ENCODE data around the gene CYP24A1.

Gene CYP24A1

DNA sequence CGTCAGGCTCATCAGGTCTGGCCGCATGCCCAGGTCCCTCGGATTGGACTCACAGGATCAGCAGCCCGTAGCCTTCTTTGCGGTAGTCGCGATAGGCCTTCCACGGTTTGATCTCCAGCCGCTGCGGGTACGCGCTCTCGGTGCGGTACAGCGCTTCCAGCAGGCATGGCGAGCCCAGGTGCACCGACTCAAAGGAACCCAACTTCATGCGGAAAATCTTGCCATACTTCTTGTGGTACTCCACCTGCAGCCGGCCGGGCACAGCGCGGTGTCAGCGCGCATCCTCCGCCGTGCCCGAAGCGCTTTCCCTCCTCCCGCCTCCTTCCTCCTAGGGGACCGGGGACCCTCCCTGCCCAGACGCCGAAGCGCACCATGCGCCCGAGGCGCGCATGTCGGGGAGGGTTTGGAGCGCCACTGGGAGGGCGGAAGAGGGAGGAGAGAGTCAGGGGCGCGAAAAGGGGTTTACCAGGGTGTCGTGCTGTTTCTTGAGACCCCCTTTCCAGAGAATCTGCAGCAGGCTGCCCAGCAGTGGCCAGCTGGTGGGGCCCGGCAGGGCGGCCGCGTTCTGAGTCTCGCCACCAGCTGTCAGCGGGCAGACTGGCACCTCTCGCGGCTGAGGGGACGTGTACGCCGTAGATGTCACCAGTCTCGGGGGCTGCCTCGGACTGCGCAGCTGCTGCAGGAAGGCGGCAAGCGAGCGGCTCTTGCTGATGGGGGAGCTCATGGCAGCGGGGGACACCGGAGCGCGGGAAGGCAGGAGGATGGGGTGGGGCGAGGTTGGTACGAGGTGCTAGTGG lies 732 bp downstream of the CYP24A1 start:
- no peak for DNase-seq (ENCODE audit: low read depth)

DNA sequence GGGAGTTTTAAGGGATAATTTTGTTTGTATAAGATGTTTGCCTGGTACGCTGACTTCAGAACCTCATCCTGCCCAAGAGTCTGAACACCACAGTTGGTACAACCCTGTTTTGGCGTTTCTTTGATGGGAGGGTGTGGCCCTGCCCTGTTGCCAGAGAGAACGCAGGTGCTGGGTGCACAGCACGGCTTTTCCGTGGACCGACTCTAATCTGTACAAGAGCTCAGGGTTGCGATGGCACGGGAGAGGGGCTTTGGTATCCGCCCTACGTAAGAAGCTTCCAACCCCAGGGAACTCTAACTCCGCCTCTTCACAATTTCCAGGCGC lies 1.3 kb downstream of the CYP24A1 start:
- no peak for DNase-seq (ENCODE audit: low read depth)

DNA sequence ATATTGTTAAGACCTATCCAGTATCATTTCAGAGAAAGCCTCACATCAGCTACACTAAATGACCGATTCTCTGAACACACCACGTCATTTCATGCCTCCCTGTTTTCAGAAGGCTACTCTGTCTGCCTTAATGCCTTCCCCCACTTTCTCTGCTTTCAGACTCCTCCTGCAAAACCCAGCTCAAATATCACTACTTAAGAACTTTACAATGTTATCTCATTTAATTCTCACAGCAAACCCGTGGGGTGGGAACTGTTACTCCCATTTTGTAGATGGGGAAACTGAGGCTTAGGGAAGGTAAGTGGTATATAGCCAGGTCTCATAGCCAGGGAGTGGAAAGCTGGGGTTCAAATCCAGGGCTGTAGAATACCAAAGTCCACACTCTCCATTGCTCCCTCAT lies 2.8 kb downstream of the CYP24A1 start:
- no peak for DNase-seq (ENCODE audit: low read depth)

DNA sequence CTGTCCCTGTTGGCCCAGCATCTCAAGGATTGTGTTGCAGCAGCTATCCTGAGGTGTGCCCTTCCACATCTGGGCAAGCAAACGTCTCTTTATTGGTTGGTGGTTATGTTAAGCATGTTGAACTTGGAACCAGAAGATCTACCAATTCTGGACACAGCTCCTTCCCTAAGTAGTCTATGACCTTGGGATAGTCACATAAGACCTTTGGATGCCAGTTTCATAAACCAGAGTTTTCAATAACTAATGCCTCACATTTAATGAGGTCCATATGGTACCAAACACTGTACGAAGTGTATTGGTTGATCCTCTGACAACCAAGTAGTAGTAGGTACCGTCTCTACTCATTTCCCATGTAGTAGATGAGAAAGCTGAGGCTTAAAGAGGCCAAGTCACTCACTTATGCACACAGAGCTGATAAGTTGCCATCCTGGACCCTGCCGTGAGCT lies 3.7 kb downstream of the CYP24A1 start:
- DNase-seq (ENCODE audit: low read depth) = no peak

DNA sequence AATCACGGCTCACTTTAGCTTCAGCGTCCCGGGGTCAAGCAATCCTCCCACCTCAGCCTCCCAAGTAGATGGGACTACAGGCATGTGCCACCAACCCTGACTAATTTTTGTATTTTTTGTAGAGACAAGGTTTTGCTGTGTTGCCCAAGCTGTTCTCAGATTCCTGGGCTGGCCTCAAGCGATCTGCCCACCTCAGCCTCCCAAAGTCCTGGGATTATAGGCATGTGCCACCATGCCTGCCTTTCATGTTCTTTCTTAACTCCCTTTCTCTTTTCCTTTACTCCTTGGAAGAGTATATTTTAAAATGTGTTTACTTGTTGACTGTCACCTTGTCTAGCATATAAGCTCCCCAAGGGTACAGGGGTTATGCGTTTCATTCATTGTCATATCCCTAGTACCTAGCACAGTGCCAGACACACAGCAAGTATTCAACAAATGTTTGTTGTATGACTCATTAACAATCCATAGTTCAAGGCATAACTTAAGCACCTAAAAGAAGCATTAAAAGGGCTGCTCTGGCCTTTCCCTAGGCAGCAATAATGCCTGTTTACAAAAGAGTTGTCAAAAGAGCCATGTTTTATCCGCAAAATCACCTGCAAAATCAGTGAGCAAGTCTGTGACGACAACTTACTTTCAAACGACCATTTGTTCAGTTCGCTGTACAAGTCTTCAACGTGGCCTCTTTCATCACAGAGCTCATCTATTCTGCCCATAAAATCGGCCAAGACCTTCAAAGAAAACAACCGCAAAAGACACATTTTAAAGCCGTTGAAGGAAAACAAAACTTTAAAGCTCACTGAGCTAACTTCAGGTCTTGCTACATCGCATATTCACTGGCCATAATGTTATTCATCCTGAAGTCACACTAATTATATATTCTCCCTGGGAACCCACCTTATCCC lies 4.6 kb downstream of the CYP24A1 start:
- DNase-seq (ENCODE audit: low read depth) = no peak

DNA sequence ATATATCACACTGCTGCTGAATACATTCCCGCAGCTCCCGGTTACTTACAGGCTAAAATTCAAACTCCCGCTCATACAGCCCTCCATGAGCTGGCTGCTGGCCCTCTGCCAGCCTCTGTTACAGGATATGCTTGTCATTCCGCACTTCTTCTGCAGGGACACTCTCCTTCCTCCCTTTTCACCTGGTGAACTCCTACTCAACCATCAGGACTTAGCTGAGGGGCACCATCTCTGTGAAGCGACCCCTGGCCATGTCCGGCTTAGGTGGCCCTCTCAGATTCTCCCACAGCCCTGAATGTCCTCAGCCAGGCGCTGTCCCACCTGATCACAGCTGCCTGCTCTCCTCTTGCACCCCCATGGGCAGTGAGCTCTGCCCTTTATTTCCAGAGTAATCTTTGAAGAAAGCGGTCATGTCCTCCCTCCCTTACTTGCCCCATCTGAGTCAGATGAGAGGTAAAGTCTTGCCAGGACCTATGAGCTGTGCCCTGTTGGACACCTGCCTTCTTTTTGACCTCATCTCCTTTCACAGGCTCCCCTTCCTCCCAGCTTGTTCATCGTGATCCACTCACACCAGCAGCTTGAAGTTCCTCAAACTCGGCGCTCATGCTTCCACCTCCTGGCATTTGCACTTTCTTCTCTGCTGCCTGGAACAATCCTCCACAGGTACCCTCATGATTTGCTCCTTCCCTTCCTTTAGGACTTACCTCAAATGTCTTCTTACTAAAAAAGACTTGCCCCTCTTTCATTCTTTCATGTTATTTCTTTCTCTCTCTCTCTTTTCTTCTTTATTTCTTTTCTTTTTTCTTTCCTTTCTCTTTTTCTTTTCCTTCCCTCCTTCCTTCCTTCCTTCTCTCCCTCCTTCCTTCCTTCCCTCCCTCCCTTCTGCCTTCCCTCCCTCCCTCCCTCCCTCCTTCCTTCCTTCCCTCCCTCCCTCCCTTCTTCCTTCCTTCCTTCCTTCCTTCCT lies 5.6 kb downstream of the CYP24A1 start:
- no peak for DNase-seq (ENCODE audit: low read depth)

DNA sequence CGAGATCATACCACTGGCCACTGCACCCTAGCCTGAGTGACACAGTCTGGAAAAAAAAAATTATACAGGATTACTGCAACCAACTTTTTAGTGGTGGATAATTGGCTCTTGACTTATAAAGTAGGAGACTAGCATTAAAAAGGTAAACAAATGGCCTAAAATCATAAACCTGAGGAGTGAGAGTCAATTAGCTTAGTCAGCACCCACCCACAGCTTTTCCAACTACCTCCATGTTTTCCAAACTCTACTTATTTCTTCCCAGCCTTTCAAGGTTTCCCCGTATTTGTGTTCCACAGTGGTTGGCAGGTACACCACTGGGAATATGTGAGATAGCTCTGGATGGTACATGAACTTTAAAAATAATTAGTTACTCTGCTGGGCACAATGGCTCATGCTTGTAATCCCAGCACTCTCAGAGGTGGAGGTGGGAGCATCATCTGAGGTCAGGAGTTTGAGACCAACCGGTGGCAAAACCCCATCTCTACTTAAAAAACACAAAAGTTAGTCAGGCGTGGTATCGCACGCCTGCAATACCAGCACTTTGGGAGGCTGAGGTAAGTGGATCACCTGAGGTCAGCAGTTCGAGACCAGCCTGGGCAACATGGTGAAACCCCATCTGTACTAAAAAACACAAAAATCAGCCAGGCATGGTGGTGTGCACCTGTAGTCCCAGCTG lies 6.7 kb downstream of the CYP24A1 start:
- no peak for DNase-seq (ENCODE audit: low read depth)

DNA sequence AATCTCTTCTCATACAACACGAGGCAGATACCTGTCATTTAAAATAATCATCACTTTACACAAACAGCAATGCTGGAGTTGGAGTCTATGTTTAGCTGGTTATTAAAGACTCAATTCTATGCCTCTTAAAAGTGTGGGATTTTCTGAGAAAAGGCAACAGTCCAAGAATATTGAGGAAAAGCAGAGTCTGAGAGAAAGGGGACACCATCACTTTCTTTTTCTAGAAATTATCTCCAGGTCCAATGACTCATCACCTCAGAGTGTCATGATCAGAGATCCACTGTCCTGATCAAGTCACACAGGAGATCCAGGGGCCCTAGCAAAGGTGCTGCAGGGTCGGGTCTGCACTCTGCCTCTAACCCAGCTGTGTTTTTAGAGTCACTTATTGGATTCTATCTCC lies 8.0 kb downstream of the CYP24A1 start:
- no peak for DNase-seq (ENCODE audit: low read depth)

DNA sequence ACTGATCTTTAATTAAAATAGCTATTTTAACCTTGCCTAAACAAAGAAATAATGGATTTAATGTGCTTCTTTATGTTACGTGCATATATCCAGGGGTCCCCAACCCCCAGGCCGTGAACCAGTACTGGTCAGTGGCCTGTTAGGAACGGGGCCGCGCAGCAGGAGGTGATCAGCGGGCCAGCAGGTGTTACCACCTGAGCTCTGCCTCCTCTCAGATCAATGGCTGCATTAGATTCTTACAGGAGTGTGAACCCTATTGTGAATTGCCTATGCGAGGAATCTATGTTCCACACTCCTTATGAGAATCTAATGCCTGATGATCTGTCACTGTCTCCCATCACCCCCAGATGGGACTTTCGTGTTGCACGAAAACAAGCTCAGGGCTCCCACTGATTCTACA lies 8.8 kb downstream of the CYP24A1 start:
- no peak for DNase-seq (ENCODE audit: low read depth)

DNA sequence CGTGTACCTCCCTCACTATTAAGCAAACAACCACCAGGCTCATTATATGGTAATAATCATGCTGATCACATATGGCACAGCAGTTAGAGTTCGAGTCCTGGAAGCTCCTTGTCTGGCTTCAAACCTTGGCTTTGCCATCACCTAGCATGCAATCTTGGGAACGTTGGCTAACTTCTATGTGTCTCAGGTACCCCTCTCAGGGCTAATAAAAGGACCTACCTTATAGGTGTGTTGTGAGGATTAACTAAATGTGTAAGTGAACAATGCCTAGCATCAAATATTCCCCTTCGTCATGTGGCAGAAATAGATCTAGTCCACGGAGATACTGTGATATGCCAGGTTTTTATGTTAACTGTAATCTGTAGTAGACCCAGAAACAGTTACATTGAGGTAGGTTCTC lies 10.4 kb downstream of the CYP24A1 start:
- DNase-seq (ENCODE audit: low read depth) = no peak

DNA sequence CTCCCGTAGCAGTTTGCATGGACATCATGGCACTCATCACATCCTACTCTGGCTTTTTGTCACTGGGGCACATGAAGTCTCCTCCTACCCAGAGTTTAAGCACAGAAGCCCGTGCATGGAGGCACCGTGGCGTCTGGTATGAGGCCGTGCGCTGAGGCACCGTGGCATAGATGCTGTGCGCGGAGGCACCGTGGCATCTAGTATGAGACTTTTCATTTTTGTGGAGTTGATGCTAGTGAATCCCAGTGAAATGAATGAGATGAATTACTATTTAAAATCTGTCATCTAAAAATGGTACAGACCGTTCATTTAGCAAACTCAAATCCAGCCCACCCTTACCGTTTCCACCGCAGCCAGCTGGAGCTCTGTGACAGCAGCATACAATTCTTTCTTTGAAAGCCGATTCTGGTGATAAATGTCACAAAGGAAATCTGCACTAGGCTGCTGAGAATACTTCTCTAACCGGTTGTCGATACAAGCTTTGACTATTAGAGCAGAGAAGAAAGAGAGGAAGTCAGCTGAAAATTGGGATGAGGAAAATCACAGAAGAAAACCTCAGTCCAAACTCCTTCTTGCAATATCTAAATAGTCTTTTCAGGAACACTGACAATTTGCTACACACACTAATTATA lies 11.3 kb downstream of the CYP24A1 start:
- DNase-seq (ENCODE audit: low read depth) = no peak

DNA sequence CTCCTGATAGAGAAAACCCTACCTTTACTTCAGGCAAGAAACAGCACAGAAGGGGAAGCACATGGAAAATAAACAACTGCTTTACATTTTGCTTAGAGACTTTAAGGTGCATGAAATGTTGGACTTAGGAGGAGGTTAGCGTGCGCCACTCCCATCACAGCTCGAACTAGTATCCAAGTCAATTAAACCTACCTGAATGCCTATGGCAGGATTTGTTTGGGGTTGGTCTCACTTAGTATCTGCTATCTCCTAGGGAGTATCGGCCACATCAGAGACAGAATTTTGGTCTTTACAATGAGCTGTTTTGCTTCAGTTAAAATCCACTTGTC lies 12.0 kb downstream of the CYP24A1 start:
- no peak for DNase-seq (ENCODE audit: low read depth)

DNA sequence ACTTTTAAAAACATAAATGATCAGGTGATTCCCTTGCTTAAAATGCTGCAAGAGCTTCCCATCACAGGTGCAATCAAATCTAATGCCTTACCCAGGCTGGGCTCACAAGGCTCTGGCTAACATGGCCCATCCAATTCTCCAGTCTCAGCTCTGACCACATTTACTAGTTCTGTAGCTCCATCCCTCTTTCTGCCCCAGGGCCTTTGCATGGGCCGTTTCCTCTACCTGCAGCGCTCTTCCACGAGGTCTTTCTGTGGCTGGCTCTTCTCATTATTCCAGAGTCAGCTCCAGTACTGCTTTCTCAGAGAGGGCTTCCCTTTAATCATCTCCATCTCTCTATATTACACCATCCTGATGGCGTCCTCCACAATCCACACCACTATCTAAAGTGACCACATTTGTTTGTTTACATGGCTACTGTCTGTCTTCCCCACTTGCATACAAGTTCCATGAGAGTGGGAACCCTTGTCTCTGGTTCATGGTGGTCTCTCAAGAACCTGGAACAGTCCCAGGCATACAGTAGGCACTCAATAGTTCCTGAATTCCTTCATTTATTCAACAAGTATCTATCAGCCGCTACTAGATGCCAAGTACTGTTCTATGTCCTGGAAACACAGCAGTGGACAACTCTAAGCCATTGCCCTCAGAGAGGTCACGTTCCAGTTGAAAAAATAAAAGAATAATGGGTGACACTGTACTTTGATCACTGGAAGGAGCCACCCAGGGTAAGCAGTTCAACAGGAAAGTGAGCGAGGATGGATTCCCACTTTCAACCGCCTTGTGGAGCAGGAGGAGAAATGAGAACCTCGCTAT lies 12.6 kb downstream of the CYP24A1 start:
- DNase-seq (ENCODE audit: low read depth) = no peak

DNA sequence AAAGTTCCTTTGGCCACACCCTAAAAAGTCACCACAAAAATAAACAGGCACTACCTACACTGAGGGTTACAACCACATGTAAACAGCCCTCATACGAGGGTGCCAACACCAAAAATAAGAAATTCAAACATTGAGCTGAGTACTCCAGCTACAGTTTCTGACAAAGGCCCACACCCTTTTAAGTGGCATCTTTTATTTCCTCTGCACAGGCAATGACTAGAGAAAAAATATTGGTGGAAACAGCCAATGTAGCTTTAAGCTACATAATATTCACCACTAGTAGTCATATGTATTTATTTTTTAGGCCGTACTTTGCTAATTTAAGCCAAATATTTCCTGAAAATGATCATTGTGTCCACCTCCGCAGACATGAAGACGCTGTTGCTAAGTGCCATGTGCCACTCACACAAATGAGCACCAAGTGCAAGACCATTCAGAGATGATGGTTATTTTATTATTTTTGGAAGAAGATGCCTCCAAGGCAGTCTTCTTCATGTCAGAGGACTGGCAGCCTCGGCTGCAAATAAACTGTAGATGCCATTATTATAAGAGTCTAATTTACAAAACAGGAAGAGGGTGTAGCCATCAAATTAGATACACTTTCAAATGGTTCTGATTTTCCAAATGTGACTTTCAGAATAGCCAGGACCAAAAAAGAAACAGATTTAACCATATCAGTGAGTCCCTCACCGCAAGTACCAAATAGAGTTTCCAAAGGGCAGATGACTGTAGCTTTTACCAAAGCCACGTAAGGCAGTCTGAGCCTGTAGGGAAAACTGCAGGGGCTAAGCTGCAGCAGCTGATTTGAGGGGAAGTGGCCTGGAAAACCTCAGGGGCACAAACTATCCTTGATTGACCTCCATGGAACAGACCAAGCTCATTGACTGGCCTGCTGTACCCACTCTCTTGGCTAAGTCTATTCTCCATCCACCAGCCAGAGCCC lies 13.4 kb downstream of the CYP24A1 start:
- DNase-seq (ENCODE audit: low read depth) = no peak

DNA sequence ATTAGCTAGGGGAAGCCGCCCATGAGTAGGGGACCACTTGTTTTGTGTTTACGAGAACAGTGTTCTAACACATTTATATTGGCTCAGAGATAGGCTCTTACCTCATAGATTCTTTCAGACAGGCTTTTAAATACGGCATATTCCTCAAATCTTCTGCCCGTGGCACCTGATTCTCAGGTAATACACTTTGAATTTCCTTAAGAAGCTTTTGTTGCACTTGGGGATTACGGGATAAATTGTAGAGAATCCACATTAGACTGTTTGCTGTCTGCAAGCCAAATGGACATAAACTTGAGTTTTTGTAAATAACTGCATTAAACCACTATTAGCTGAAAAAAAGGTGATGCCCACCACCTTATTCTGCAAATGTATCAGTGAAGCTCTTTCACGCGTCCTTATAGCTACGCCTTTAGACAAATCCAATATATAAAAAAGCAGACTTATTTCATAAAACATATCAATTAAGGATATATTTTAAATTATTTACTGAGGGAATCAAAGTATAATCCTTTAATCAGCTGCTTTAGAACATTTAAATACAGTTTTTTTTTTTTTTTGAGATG lies 14.8 kb downstream of the CYP24A1 start:
- no peak for DNase-seq (ENCODE audit: low read depth)

DNA sequence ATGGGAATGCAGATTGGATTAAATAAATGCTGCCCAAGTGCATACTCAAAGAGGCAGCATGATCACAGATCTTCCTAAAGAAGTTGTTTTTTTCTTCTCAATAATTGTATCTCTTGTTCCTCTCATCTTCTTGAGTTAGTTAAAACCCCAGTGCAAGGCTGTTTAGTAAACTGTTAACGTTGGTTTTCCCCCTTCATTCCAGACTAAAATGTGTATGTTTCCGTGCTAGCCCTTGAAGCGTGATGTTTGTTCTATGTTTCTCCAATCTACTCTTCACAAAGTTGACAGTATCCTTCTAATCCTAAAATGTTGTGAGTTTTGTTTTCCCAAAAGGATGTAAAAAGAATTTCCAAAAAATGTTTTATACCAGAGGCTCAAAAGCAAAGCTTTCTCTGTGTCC lies 15.6 kb downstream of the CYP24A1 start:
- no peak for DNase-seq (ENCODE audit: low read depth)

DNA sequence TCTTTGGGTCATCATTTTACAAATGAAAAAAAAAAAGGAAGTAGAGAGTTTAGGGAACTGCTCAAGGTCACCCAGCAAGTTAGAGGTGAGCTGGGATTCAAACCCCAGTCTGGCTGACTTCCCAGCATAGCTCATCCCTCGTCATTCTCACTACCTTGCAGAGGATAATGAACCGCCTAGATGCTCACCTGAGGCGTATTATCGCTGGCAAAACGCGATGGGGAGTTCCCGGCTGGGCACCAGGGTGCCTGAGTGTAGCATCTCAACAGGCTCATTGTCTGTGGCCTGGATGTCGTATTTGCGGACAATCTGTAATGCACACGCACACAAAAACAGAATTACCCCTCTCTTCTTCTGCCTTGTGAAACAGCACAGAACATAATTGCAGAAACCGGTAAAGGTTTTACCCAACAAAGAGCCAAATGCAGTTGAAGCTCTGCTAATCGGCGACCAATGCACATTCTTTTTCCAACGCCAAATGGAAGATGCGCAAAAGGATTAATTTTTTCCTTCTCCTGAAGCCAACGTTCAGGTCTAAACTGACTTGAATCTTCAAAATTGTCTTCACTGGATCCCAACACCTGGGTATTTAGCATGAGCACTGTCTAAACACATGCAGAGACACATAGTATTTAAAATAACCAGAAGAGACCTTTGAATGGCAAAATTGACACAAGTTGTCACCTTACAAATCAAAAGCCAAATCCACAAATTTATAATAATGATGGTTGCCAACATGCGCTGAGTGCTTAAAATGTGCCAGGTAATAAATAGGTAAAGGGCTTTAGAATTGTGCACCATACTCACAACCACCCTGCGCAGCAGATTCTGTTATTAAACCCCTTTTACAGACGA lies 16.6 kb downstream of the CYP24A1 start:
- DNase-seq (ENCODE audit: low read depth) = no peak

DNA sequence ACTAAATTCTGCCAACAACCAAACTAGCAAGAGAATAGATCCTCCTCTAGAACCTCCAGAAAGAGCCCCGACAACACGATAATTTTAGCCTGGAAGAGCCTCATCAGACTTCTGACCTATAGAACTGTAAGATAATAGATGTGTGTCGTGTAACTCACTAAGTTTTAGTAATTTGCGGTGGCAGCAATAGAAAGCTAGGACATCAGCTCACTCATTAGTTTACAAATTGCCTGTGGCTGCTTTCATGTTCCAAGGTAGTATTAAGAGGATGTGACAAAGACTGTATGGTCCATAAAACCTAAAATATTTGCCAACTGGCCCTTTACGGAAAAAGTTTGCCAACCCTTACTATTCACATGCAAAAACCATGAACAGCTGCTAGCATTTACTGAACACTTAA lies 17.3 kb downstream of the CYP24A1 start:
- no peak for DNase-seq (ENCODE audit: low read depth)
